Measurements from ENCODE around the gene RBL1.
A peak's percentile ranks its signal among the peaks of the same experiment; 100 is the strongest.
"Not testable (repeated sequence)": the region's sequence is repeated elsewhere in the genome, so short reads cannot be mapped to it uniquely, and the experiment has no call there.

RBL1 gene

DNA sequence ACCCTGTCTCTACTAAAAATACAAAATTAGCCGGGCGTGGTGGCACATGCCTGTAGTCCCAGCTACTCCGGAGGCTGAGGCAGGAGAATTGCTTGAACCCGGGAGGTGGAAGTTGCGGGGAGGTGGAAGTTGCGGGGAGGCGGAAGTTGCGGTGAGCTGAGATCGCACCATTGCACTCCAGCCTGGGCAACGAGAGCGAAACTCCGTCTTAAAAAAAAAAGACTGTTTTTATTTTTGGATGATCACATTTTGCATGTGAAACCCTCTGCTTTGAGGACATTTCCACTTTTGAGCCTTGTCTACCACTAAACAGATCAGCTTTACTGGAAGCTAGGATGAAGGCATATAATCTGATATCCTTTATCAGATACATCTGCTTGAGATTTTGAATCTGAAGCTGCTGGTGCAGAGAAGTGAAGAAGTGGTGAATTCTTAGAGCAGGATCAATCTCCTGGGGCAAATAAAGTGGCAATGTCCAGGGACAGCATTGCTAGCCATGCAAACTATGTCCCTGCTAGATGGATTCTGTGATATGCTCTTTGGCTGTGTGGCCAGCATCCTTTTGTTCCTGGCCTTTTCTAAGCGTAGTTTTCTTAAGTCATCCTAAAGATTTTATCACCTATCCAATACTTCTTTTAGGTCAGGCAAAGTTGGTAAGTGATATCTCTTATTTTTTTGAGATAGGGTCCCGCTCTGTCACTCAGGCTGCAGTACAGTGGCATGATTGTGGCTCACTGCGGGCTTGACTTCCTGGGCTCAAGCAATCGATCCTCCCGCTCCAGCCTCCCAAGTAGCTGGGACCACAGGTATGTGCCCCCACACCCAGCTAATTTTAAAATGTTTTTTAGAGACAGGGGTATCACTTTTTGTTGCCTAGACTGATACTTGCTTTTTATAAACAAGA, 23.3 kb downstream of the RBL1 start:
- no peak for DNase-seq (ENCODE audit: low read depth in 2 of 2)

- peak in 1 of 2 experiments; percentile 6 for DNase-seq (ENCODE audit: low read depth in 2 of 2)
Observed at GRCh38 chr20:37071481-37071911, 24.3 kb downstream of the RBL1 start.

DNA sequence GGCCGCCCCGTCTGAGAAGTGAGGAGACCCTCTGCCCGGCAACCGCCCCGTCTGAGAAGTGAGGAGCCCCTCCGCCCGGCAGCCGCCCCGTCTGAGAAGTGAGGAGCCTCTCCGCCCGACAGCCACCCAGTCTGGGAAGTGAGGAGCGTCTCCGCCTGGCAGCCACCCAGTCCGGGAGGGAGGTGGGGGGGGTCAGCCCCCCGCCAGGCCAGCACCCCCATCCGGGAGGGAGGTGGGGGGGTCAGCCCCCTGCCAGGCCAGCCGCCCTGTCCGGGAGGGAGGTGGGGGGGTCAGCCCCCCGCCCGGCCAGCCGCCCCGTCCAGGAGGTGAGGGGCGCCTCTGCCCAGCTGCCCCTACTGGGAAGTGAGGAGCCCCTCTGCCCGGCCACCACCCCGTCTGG, 26.2 kb downstream of the RBL1 start:
- DNase-seq (ENCODE audit: low read depth in 2 of 2), result not testable (repeated sequence)

GRCh38 chr20:37066168-37066567, 29.6 kb downstream of the RBL1 start:
- DNase-seq (ENCODE audit: low read depth in 2 of 2), result no peak

DNA sequence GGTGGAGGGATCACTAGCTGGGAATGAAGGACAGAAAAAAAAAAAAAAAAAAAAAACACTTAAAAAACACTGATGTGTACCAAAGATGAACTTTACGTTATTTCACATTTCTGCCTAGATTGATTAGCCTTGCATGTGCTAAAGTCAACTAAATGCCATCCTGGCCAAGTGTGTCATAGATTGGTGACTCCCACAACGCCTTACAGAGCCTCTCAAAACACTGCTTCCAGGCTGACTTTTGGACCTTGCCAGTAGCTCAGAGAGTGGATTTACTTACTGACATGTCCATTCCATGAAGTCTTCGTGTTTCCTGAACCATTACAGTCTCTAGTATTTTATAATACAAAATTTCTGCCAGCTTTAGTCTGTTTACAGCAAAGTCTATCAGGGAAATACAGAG, 40.5 kb downstream of the RBL1 start:
- no peak for DNase-seq (ENCODE audit: low read depth in 2 of 2)

DNA sequence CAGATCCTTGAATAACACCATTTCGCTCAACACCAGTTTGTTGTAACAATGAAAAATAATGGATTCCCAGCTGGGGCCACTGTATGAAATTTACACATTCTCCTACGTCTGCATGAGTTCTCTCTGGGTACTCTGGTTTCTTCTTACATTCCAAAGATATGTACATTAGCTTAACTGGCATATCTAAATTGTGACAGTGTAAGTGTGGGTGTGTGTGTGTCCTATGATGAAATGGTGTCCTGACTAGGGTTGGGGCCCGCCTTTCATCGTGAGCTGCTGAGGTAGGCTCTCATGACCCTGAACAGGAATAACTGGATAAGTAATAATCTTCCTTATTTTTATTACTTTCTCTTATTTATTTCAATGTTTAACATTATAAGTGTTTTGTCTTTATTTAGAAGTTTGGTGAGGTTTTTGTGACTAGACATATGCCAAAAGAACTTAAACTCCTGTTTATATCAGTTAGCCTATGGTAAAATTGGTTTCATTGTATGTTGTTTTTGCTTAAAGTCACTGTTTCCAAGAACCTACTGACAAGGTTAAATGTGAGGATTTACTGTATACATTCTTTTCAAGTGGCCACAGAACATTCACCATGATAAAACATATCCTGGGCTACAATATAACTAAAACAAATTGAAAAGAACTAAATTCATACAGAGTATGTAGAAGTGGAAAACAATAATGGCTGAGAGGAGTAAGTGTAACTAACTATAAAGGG, 42.4 kb downstream of the RBL1 start:
- DNase-seq (ENCODE audit: low read depth in 2 of 2), result no peak

DNA sequence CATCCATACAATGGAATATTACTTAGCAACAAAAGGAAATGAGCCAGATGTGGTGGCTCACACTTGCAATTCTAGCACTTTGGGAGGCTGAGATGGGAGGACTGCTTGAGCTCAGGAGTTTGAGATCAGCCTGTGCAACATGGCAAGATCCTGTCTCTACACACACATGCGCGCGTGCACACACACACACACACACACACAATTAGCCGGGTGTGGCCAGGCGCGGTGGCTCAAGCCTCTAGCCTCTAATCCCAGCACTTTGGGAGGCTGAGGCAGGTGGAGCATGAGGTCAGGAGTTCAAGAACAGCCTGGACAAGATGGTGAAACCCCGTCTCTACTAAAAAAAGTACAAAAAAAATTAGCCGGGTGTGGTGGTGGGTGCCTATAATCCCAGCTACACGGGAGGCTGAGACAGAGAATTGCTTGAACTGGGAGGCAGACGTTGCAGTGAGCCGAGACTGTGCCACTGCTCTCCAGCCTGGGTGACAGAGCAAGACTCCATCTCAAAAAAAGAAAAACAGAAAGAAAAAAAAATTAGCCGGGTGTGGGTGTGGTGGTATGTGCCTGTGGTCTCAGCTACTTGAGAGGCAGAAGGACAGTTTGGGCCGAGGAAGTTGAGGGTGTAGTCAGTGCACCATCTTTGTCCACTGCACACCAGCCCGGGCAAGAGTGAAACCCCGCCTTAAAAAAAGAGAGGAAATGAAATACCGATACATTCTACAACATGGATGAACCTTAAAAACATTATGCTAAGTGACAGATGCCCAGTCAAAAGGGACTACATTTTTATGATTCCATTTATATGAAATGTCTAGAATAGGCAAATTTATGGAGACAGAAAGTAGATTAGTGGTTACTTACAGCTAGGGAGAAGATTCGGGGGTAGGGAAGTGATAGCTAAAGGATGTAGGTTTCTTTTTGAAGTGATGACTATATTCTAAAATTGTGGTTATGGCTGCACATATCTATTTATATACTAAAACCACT, 52.5 kb downstream of the RBL1 start:
- DNase-seq (ENCODE audit: low read depth in 2 of 2), result no peak

GRCh38 chr20:37039366-37039765, 56.4 kb downstream of the RBL1 start:
- not testable (repeated sequence) for DNase-seq (ENCODE audit: low read depth in 2 of 2)

GRCh38 chr20:37032077-37032476, 63.7 kb downstream of the RBL1 start:
- DNase-seq (ENCODE audit: low read depth in 2 of 2), result no peak

GRCh38 chr20:37020636-37021035, 75.2 kb downstream of the RBL1 start:
- no peak for DNase-seq (ENCODE audit: low read depth in 2 of 2)

- not testable (repeated sequence) for DNase-seq (ENCODE audit: low read depth in 2 of 2)
Observed at GRCh38 chr20:37012631-37013030, 83.2 kb downstream of the RBL1 start.

DNA sequence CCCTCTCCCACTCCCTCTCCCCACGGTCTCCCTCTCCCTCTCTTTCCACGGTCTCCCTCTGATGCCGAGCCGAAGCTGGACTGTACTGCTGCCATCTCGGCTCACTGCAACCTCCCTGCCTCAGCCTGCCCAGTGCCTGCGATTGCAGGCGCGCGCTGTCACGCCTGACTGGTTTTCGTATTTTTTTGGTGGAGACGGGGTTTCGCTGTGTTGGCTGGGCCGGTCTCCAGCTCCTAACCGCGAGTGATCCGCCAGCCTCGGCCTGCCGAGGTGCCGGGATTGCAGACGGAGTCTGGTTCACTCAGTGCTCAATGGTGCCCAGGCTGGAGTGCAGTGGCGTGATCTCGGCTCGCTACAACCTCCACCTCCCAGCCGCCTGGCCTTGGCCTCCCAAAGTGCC, 83.9 kb downstream of the RBL1 start:
- DNase-seq (ENCODE audit: low read depth in 2 of 2), result not testable (repeated sequence)

DNA sequence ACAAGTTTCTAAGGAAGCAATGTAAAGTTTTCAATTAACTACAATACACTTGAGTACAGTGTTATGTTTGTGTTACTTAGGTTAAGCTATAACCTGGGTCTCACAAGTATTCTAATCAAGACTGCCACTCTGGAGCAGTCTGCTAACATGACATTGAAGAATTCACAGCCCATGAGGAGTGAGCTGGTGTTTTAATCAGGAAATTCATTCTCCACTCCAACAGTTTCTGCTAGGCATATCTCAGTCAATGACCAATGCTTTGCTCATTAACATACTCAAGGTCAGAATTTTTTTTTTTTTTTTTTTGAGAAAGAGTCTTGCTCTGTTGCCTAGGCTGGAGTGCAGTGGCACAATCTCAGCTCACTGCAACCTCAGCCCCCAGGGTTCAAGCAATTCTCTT, 84.7 kb downstream of the RBL1 start:
- no peak for DNase-seq (ENCODE audit: low read depth in 2 of 2)

GRCh38 chr20:37007898-37008649, 87.7 kb downstream of the RBL1 start:
- DNase-seq (ENCODE audit: low read depth in 2 of 2), result no peak

DNA sequence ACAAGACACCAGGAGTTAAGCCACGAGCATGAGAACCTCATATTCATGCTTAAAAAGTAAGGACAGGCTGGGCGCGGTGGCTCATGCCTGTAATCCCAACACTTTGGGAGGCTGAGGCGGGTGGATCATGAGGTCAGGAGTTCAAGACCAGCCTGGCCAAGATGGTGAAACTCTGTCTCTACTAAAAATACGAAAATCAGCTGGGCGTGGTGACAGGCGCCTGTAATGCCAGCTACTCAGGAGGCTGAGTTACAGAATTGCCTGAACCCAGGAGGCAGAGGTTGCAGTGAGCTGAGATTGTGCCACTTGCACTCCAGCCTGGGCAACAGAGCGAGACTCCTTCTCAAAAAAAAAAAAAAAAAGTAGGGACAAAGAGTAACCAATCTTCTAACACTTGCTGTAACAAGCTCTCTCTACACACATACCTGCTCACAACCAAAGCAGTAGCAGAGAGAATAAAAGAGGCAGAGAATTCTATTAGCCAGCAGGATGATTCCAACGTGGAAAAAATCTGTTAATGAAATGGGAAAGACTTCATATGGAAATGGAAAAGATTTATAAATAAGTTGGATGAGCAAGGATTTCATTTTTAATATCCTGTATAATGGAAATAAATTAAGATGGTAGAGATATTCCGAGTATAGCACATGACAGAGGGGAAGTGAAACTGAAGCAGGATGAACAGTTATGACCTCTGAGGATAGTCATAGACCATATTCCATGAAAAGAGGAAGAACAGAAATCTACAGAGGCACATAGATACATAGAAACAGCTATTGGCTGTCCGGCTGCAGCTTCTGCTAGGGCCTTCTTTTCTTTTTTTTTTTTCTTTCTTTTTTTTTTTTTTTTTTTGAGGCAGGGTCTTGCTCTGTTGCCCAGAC, 90.5 kb downstream of the RBL1 start:
- not testable (repeated sequence) for DNase-seq (ENCODE audit: low read depth in 2 of 2)

GRCh38 chr20:37001634-37002033, 94.2 kb downstream of the RBL1 start:
- not testable (repeated sequence) for DNase-seq (ENCODE audit: low read depth in 2 of 2)

DNA sequence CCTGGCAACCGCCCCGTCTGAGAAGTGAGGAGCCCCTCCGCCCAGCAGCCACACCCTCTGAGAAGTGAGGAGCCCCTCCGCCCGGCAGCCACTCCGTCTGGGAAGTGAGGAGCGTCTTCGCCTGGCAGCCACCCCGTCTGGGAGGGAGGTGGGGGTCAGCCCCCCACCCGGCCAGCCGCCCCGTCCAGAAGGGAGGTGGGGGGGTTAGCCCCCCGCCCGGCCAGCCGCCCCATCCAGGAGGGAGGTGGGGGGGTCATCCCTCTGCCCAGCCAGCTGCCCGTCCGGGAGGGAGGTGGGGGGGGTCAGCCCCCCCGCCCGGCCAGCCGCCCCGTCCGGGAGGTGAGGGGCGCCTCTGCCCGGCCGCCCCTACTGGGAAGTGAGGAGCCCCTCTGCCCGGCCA, 95.6 kb downstream of the RBL1 start:
- not testable (repeated sequence) for DNase-seq (ENCODE audit: low read depth in 2 of 2)

DNA sequence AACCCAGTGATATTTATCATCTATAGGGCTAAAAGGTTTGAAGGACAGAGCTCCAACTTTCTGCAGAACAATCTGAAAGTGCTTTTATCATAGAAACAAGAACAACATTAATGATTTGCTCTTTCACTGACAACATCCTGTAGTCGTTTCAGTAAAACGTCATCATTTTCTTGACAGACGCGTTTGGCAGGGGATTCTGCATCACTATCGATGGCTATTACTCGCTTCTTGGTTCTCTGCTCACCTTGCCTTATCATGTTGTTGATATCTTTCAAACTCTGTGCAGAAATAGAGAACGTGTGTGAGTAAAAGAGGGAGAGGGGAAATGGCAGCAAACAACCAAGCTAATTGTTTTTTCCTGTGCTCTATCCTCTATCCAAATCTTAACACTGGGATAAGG, 97.1 kb downstream of the RBL1 start:
- no peak for DNase-seq (ENCODE audit: low read depth in 2 of 2)

DNA sequence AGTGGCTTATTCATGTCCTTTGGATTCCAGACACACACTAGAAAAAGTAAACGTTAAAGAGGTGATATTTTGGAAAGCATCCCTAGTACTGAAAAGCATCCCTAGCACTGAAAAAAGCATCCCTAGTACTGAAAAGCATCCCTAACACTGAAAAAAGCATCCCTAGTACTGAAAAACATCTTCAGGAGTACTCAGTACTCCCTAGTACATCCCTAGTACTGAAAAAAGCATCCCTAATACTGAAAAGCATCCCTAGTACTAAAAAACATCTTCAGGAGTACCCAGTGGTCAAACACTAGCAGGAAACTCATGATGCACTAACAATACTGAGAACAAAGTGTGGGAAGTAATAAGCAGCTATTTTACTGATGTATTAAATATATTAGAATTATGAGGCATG, 98.7 kb downstream of the RBL1 start:
- DNase-seq (ENCODE audit: low read depth in 2 of 2), result no peak

- DNase-seq (ENCODE audit: low read depth in 2 of 2), result not testable (repeated sequence)
Observed at GRCh38 chr20:36994221-36994620, 101.6 kb downstream of the RBL1 start.

All from stimulated activated CD4-positive, alpha-beta T cell treated with anti-CD3 and anti-CD28 coated beads, Interleukin-12 subunit alpha, Interleukin-12 subunit beta, amount 100 ng/mL, for 24 hours (primary cell).